Epithelial cell of esophagus (primary cell): ENCODE results near the gene SNU13.

Source experiments
- DNase-seq: peaks from one replicate; pipeline ENCODE4 v3.0.0; 2010; ENCODE audit warnings: low read depth
- H3K4me3 ChIP-seq: 2 replicates; pipeline ENCODE4 v1.5.1; 2011; ENCODE audit warnings: mild to moderate bottlenecking, low read length, control low read depth
- CTCF ChIP-seq: IDR thresholded peaks from 2 replicates; pipeline ENCODE4 v1.5.1; 2011; ENCODE audit warnings: low read depth, mild to moderate bottlenecking, low read length, control low read depth, inconsistent platforms; ENCODE audit not compliant: insufficient read depth; ENCODE audit errors: missing control alignments

Gene SNU13

DNA sequence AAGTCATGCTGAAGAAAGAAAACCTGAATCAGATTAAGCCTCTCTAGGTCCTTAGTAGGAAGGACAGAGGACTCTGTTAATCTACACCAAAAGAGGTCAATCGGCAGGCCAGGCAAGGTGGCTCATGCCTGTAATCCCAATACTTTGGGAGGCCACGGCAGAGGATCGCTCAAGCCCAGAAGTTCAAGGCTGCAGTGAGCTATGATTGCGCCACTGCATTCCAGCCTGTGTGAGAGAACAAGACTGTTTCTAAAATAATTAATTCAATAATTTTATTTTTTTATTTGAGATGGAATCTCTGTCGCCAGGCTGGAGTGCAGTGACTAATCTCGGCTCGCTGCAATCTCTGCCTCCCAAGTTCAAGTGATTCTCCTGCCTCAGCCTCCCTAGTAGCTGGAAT, 63.1 kb downstream of the SNU13 start:
- no peak overlapping the region for H3K4me3 ChIP-seq
- TF ChIP-seq CTCF: no peak
- DNase-seq: no peak
